MM.1S (cell line): Measurements from ENCODE around the gene CNGA3.

Source experiments
- CTCF ChIP-seq: fragments of 300-600 bp; sonication (generic); IDR thresholded peaks from 2 replicates; pipeline ENCODE4 v1.5.1; 2016; ENCODE audit warnings: antibody characterized with exemption, low read length, mixed read lengths
- EZH2 ChIP-seq: fragments of 300-600 bp; sonication (generic); optimal IDR thresholded peaks from 2 replicates; pipeline ENCODE3; 2017; ENCODE audit warnings: low read depth, mild to moderate bottlenecking, antibody characterized with exemption, low read length, mixed read lengths
- EZH2phosphoT487 ChIP-seq: fragments of 300-600 bp; sonication (generic); IDR thresholded peaks from 2 replicates; pipeline ENCODE4 v1.6.1; 2018; ENCODE audit warnings: antibody characterized with exemption, low read length

GRCh38 chr2:98445683-98446581 lies 99.7 kb downstream of the CNGA3 start:
- TF ChIP-seq EZH2, result no peak
- 0 out of 2 replicates have a peak, but pooled peaks have one; percentile 25 for TF ChIP-seq CTCF
- no peak for TF ChIP-seq EZH2phosphoT487
